Mucosa of rectum (tissue), 2 donors: ENCODE measurements around the gene C20orf204.
A peak's percentile ranks its signal among the peaks of the same experiment; 100 is the strongest.

ENCODE experiments used
- H3K27ac ChIP-seq, 2 donors: one replicate each; pipeline ENCODE4 v1.7.0; 2013; ENCODE audit warnings: inconsistent platforms in 2 of 2, low read depth in 2 of 2, low read length in 2 of 2
- H3K27me3 ChIP-seq, 2 donors: one replicate each; pipeline ENCODE4 v1.7.0; 2013; ENCODE audit warnings: low read length in 2 of 2; ENCODE audit not compliant: control insufficient read depth in 2 of 2, insufficient read depth in 2 of 2
- H3K36me3 ChIP-seq, 2 donors: one replicate each; pipeline ENCODE4 v1.7.0; 2013; ENCODE audit warnings: low read length in 2 of 2; ENCODE audit not compliant: control insufficient read depth in 2 of 2, insufficient read depth in 2 of 2
- H3K4me1 ChIP-seq, 2 donors: one replicate each; pipeline ENCODE4 v1.7.0; 2013; ENCODE audit warnings: low read length in 2 of 2, mild to moderate bottlenecking in 1 of 2; ENCODE audit not compliant: control insufficient read depth in 2 of 2, insufficient read depth in 2 of 2
- H3K4me3 ChIP-seq, 2 donors: one replicate each; pipeline ENCODE4 v1.7.0; 2013; ENCODE audit warnings: low read length in 2 of 2
- H3K9ac ChIP-seq, 2 donors: one replicate each; pipeline ENCODE4 v1.7.0; 2013; ENCODE audit warnings: low read length in 2 of 2, low read depth in 1 of 2, mild to moderate bottlenecking in 1 of 2
- H3K9me3 ChIP-seq, 2 donors: one replicate each; pipeline ENCODE4 v1.7.0; 2013; ENCODE audit warnings: low read length in 2 of 2; ENCODE audit not compliant: control insufficient read depth in 2 of 2
- donor health status: healthy.
- donor health status: Normal muscosa, but diverticular disease.

The C20orf204 gene

DNA sequence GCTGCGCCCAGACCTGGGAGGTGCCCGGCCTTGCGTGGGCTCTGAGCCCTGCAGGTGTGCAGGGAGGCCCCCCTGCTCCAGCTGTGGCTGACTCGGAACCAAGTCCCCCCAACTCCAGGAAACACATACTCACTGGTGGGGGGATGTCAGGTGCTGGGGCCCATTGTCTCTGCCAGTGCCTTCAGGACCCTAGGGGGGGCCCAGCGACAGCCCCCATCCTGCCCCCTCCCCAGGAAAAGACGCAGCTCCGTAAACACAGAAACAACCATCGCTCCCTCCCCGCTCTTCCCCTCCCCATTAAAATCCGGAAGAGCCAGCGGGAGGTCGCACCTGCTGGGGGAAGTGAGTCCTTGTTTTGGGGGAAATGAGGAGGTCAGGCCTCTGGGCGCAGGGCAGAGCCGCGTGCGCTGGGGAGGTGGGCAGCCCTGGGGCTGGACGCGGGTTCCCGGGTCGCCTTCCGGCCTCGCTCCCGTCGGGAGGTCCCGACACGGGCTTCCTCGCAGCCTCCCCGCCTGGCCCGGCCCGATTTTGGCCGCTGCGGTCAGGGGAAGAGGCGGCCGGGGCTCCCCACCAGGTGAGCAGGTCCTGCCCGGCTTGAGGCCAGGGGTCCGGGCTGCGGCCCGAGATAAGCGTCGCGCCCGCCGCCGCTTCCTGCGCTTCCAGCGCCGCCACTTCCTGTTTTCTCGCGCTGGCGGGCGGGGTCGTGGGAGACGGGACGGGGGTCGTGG, 6.2 kb downstream of the C20orf204 start:
- Histone ChIP-seq H3K4me1 (peaks cover 7 to 11% of the 10 kb centered on the region in 2 donors), H3K9me3 (no peaks in the 10 kb centered on the region), H3K27me3 (peaks cover 41 to 57% of the 10 kb centered on the region in 2 donors)

DNA sequence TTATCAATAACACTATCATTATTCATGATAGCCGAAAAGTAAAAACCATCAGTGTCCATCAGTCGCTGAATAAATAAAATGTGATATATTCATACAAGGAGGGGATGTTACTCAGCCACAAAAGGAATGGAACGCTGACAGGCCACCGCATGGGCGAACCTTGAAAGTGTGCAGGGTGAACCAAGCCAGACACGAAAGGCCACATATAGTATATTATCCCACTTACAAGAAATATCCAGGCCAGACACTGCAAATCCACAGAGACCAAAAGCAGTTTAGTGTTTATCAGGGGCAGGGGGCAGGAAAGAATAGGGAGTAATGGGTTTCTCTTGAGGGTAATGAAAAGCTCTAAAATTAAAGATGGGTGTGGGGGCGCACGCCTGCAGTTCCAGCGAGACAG, 7.8 kb downstream of the C20orf204 start:
- H3K27ac ChIP-seq: no peak overlapping the region
- H3K4me3 ChIP-seq: no peak overlapping the region
- H3K9ac ChIP-seq: no peak overlapping the region
- H3K27me3 ChIP-seq: peaks cover 41 to 58% of the 10 kb centered on the region in 2 donors
- H3K36me3 ChIP-seq: no peaks in the 10 kb centered on the region
- peaks cover 6 to 7% of the 10 kb centered on the region in 2 donors for H3K4me1 ChIP-seq
- no peaks in the 10 kb centered on the region for H3K9me3 ChIP-seq

More for the DNA sequence above, 6.2 kb downstream of the C20orf204 start:
- Histone ChIP-seq H3K9ac (peak overlapping the region in 1 of 2 donors; percentile 60), H3K4me3 (peak overlapping the region; percentile 2 to 44), H3K36me3 (no peaks in the 10 kb centered on the region), H3K27ac (no peak overlapping the region)

DNA sequence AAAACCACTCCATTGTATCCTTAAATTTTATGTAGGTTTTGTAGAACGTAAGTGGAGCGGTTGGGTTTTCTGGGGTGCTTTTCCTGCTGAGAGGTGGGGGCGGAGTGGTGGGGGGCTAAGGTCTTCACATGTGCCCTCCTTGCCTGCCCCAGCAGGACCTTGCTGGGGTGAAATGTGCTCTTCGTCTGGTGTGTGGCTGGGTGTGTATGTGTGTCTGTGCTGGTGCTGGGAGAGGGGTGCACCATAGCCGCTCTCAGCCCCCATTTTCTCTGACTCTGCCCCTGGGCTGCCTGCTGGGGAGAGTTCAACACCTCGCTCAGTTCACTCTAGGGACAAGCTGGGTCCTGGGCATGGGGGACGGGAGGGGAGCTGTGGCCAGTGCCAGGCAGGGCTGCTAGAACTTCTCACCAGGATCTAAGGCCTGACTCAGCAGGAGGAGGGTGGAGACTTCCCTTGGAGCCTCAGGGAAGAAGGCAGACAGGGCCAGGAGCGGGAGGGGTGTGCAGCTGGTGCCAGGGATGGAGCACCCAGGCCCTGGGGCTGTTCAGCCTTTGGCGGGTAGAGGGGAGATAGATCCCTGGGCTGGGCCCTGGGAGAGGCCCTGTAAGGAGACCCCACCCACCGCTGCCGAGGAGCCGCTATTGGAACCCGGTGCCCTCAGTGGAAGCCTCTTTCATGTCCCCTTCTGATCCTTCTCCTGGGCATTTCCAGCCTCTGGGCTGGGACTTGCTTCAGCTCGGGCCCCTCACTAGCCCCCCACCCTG, 8.7 kb downstream of the C20orf204 start:
- Histone ChIP-seq H3K36me3 (no peaks in the 10 kb centered on the region), H3K27ac (no peak overlapping the region), H3K27me3 (peaks cover 40 to 55% of the 10 kb centered on the region in 2 donors), H3K9ac (no peak overlapping the region), H3K4me1 (peaks cover 0 to 5% of the 10 kb centered on the region in 2 donors), H3K9me3 (no peaks in the 10 kb centered on the region), H3K4me3 (no peak overlapping the region)

DNA sequence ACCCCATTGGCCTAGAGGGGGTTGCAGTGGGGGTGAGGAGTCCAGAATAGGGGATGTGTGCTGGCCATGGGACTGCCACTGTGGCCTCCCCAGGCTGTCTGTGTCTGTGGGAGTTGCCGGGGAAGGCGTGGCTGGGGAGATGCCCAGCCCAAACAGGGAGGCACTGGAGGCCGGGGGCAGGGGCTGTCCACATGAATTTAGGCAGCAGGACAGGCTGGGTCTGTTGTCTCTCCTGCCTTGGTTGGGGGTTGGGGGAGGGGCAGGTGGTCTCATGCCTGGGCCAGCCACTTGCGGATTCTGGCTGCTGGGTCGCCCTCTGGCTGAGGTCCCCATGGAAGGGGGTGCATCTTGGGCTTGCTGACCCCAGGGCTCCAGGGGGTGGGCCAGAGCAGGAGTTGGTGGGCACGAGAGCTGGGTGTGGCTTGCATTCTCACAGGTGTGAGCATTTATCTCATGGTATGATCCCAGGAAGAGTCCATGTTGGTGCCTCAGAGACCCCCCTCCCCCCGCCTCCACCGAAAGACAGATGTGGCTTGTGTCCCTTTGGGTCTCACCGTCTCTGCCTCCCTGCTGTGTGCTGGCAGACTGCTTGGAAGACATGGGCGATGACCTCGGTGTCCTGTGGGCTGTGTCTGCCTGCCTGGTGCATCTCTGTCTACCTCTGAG, 9.5 kb downstream of the C20orf204 start:
- Histone ChIP-seq H3K36me3 (no peaks in the 10 kb centered on the region), H3K4me3 (no peak overlapping the region), H3K27me3 (peaks cover 40 to 55% of the 10 kb centered on the region in 2 donors), H3K4me1 (peaks cover 0 to 5% of the 10 kb centered on the region in 2 donors), H3K9me3 (no peaks in the 10 kb centered on the region), H3K27ac (no peak overlapping the region), H3K9ac (no peak overlapping the region)

DNA sequence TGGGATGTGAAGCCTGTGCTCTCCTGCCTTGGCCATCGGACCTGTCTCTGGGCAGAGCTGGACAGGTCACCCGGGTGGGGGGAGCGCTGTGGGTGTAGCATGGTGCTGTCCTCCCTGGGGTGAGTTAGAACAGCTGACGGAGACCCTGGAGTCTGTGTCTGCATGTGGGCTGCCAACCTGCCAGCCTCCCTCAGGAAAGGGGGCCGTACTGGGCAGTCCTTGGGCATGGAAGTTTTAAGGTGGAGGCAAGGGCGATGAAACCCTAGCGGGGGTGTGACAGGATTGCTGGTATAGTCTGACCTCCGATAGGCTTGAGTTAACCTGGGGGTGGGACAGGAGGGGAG, 11.0 kb downstream of the C20orf204 start:
- H3K36me3 ChIP-seq: no peaks in the 10 kb centered on the region
- H3K9me3 ChIP-seq: no peaks in the 10 kb centered on the region
- no peak overlapping the region for H3K4me3 ChIP-seq
- H3K27me3 ChIP-seq: peaks cover 40 to 57% of the 10 kb centered on the region in 2 donors
- peaks cover 0 to 4% of the 10 kb centered on the region in 2 donors for H3K4me1 ChIP-seq
- no peak overlapping the region for H3K9ac ChIP-seq
- H3K27ac ChIP-seq: no peak overlapping the region

DNA sequence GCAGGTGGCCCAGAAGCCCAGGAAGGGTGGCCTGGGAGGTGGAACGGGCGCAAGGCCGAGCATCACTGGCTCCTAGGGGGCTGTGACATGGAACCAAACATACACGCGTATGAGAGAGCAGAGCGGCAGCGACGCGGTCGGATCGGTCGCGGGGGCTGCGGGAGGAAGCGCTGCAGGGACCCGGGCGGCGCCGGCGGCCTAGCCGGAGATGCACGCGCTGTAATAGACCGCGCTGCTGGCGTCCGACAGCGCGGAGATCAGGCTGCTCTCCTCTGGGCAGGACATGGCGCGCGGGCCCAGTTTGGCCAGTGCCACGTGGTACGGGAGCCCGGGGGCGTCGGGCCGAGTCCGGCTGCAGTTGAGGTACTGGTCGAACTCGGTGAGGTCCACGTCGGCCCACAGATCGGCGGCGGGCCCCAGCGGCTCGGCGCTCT, 12.0 kb downstream of the C20orf204 start:
- Histone ChIP-seq H3K27me3 (peaks cover 40 to 62% of the 10 kb centered on the region in 2 donors), H3K9ac (no peak overlapping the region), H3K9me3 (no peaks in the 10 kb centered on the region), H3K27ac (no peak overlapping the region), H3K4me3 (no peak overlapping the region), H3K36me3 (no peaks in the 10 kb centered on the region), H3K4me1 (peaks cover 0 to 2% of the 10 kb centered on the region in 2 donors)

DNA sequence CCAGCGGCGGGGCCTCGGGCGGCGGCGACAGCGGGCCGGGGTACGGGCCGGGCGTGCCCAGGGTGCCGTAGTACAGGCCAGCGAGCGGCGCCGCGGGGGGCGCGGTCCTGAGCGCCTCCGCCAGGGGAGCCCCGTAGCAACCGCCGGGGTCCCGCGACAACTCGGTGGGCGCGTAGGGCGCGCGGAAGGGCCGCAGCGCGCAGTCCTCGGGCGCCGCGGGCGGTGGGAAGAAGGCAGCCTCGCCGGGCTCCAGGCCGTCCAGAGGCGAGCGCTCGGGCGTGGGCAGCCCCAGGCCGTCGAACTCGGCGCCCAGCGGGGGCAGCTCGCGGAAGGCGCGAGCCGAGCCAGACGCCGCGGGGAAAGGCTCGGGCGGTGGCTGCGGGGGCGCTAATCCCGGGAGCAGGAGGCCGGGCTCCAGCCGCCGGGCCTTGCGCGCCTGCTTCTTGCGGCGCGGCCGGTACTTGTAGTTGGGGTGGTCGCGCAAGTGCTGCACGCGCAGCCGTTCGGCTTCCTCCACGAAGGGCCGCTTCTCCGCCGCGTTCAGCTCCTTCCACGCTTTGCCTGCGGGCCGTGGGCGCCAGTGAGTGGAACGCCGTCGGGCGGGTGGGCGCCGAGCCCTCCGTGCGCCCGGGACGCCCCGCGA, 12.5 kb downstream of the C20orf204 start:
- Histone ChIP-seq H3K9ac (no peak overlapping the region), H3K4me1 (peaks cover 0 to 2% of the 10 kb centered on the region in 2 donors), H3K36me3 (no peaks in the 10 kb centered on the region), H3K27me3 (peaks cover 38 to 67% of the 10 kb centered on the region in 2 donors), H3K4me3 (no peak overlapping the region), H3K9me3 (no peaks in the 10 kb centered on the region), H3K27ac (no peak overlapping the region)

DNA sequence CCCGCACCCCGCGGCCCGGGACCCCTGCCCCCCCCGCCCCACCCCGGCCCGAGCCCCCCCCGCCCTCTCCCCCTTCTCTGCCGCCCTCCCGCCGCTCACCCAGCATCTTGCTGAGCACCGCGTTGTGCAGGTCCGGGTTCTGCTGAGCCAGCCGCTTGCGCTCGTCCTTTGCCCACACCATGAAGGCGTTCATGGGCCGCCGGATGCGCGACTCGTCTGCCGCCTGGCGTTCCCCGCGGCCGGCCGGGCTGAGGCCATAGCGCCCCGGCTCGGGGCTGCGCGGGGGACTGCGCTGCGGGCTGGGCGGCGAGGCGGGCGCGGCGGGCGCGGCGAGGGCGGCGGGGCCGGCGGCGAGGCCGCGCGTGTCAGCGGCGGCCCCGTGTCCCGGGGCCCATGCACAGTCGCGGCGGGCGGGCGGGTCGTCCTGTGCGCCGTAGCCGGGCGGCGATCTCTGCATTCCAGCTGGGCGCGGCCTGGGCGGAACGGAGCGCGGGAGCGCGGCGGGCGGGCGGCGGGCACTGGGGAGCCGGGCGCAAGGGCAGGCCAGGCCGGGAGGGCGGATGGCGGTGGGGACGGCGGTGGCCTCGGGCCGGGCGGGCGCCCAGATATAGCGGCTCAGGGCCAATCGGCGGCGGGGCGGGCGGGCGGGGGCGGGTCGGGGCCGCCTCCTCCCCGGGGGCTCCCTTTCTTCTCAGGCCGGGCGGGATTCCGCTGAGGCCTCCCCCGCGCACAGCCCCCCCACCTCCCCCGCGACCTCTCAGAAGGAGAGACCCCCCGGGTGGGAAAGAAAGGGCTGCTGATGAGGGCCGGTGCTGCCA, 13.3 kb downstream of the C20orf204 start, which contains the start of gene SOX18:
SOX18 (minus strand) TSS at position 580 of the 818 bp plus-strand sequence; CDS start at position 457, 123 bp downstream.
- Histone ChIP-seq H3K9ac (no peak within 1 kb of the TSS), H3K4me3 (no peak within 1 kb of the TSS), H3K27ac (peak within 1 kb of the TSS; percentile 48), H3K27me3 (peaks cover 37 to 69% of the 10 kb centered on the region in 2 donors), H3K36me3 (no peaks in the 10 kb centered on the region), H3K9me3 (no peaks in the 10 kb centered on the region), H3K4me1 (peaks cover 0 to 2% of the 10 kb centered on the region in 2 donors)

DNA sequence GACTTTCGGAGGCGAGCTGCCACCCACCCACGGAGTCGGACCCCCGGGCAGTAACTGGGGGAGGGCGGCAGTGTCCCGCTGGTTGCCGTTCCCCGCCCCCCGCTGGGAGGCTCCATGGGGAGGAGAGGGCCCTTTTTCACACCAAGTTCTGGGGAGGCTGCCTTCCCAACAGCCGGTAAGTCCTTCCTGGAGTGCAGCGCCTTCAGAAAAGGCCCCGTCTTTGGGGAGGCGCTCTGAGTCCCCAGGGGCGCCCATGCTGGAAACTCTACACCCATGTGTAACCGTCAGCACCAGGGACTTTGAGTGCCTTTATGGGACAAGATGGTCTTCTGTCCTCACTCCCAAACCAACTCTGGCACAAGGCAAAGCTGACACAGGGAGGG, 13.9 kb downstream of the C20orf204 start:
- Histone ChIP-seq H3K9me3 (no peaks in the 10 kb centered on the region), H3K36me3 (no peaks in the 10 kb centered on the region), H3K4me3 (no peak overlapping the region), H3K4me1 (peaks cover 0 to 2% of the 10 kb centered on the region in 2 donors), H3K27me3 (peaks cover 36 to 73% of the 10 kb centered on the region in 2 donors), H3K27ac (peak overlapping the region; percentile 13 to 48), H3K9ac (no peak overlapping the region)
